Urinary bladder (tissue), 4 donors: ENCODE data around the gene PHF23. TPM values are rescaled to one million over a fixed set of nuclear protein-coding genes. Genes with fewer than 3 reads are reported as not detected.

ENCODE experiments used
- DNase-seq: peaks from one replicate; pipeline ENCODE4 v3.0.0-alpha.2; 2015; ENCODE audit errors: extremely low spot score
- H3K27ac ChIP-seq: one replicate; pipeline ENCODE4 v1.5.1; 2013; ENCODE audit warnings: low read depth, mild to moderate bottlenecking, moderate library complexity
- H3K36me3 ChIP-seq: one replicate; pipeline ENCODE4 v1.6.1; 2013; ENCODE audit warnings: mild to moderate bottlenecking, moderate library complexity; ENCODE audit not compliant: insufficient read depth
- H3K4me1 ChIP-seq: one replicate; pipeline ENCODE4 v1.6.1; 2013; ENCODE audit warnings: mild to moderate bottlenecking, moderate library complexity; ENCODE audit not compliant: insufficient read depth
- H3K4me3 ChIP-seq: one replicate; pipeline ENCODE4 v1.5.1; 2013; ENCODE audit warnings: low read depth, low read length
- WGBS: extraction: QIAGEN DNeasy Blood & Tissue Kit; methylation state at CpG from one replicate; pipeline ENCODE4 v1.1.7; 2013; 5-methylcytosine and 5-hydroxymethylcytosine counted together
- polyA plus RNA-seq: library from polyadenylated mRNA; stranded (reverse); fragments of 200-250 nt; gene quantifications from one replicate; pipeline ENCODE4 v1.2.3, GENCODE V29; 2013
- total RNA-seq: library from RNA; depleted of rRNA; stranded (reverse); fragments of >200 nt; gene quantifications from one replicate; pipeline ENCODE4 v1.2.3, GENCODE V29; 2014
- donor health status: healthy with polysubstance abuse.
- donor health status: healthy.

Gene PHF23
- total RNA-seq (18.8 TPM), polyA plus RNA-seq (39.0 TPM)

DNA sequence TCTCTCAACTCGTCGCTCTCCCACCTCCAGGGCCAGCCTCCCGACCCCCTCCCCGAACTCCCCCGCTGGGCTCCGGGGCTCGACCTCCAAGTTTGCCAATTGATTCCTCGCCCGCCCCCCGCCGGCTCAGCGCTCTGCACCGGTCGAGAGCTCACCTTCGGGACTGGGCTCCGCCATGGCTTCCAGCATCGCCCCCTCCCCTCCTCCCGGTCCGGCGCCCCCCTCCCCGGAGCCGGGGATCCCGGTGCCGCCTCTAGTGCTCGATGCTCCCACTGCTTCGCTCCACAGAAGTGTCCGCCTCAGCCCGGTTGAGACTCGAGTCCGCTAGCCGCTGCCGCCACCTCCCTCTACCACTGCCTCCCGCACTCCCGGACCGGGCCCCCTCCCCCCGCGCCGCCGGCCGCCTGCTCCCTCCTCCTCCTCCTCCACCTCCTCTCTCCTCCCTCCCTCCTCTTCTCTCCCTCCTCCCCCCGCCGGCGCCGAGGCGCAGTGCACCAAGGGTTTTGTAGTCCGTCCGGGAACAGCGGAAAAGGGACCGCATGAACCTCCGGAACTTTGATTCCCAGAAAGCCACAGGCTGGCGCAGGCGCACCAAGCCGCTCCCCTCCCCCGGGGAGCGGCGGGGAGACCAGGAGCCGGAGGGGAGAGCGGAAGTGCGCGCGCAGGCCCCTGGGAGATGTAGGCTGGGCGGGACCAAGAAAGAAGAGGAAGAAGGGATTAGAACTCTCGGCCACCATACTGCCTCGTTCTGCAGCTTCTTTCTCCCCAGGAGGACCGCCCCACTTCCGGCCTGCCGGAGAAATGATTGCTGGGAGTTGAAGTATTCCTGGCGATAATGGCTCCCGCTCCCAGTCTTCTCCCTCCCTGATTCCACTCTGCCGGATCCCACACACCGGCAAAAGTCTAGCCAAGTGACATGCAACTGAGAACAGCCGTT, at the start of gene PHF23:
Gene PHF23 (minus strand): TSS at position 367 of the 937 bp plus-strand sequence. CDS start 178 bp downstream, at position 189.
- DNase-seq: peak; percentile 99
- H3K4me1 ChIP-seq: no peaks in the 10 kb centered on the region
- 1% methylated on average over 72 of the region's 72 CpGs for WGBS
- H3K27ac ChIP-seq: peak within 1 kb of the TSS; percentile 97
- H3K4me3 ChIP-seq: peak within 1 kb of the TSS; percentile 92
- no peaks in the 10 kb centered on the region for H3K36me3 ChIP-seq

- H3K4me3 ChIP-seq: no peak overlapping the region
- no peak overlapping the region for H3K27ac ChIP-seq
- H3K4me1 ChIP-seq: no peaks in the 10 kb centered on the region
- no peak for DNase-seq
- WGBS: 84% methylated on average over 12 of the region's 12 CpGs
- H3K36me3 ChIP-seq: no peaks in the 10 kb centered on the region
These were observed 46.4 kb upstream of the PHF23 start for GRCh38 chr17:7285679-7286078.

DNA sequence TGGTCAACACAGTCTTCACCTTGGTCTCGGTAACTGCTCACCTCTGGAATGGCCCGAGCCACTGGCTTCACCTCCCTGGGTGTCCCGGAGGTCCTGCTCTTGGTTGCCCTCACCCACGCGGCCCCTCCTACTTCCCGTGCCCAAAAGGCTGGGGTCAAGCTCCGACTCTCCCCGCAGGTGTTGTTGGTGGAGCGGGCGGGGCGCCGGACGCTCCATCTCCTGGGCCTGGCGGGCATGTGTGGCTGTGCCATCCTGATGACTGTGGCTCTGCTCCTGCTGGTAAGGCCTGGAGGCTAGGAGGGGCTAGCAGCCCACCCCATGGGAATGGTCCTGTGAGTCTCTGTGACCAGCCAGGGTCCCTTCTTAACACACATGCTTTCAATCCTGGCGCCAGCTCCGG, 45.7 kb upstream of the PHF23 start:
- Histone ChIP-seq H3K4me3 (no peak overlapping the region), H3K36me3 (no peaks in the 10 kb centered on the region), H3K4me1 (no peaks in the 10 kb centered on the region), H3K27ac (no peak overlapping the region)
- 94% methylated on average over 16 of the region's 16 CpGs for WGBS
- DNase-seq: no peak

DNA sequence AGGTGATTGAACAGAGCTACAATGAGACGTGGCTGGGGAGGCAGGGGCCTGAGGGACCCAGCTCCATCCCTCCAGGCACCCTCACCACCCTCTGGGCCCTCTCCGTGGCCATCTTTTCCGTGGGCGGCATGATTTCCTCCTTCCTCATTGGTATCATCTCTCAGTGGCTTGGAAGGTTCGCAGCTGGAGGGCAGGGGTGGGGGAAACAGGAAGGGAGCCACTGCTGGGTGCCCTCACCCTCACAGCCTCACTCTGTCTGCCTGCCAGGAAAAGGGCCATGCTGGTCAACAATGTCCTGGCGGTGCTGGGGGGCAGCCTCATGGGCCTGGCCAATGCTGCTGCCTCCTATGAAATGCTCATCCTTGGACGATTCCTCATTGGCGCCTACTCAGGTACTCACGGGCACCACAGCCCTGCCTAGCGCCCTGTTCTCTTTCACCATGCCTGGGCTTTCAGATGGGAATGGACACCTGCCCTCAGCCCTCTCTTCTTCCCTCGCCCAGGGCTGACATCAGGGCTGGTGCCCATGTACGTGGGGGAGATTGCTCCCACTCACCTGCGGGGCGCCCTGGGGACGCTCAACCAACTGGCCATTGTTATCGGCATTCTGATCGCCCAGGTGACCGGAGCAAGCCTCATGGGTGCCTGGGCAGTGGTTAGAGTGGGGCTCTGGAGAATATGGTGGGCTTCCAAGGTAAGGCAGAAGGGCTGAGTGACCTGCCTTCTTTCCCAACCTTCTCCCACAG, 44.4 kb upstream of the PHF23 start:
- DNase-seq: no peak
- no peak overlapping the region for H3K27ac ChIP-seq
- H3K36me3 ChIP-seq: no peaks in the 10 kb centered on the region
- WGBS: 79% methylated on average over 18 of the region's 18 CpGs
- no peaks in the 10 kb centered on the region for H3K4me1 ChIP-seq
- no peak overlapping the region for H3K4me3 ChIP-seq

DNA sequence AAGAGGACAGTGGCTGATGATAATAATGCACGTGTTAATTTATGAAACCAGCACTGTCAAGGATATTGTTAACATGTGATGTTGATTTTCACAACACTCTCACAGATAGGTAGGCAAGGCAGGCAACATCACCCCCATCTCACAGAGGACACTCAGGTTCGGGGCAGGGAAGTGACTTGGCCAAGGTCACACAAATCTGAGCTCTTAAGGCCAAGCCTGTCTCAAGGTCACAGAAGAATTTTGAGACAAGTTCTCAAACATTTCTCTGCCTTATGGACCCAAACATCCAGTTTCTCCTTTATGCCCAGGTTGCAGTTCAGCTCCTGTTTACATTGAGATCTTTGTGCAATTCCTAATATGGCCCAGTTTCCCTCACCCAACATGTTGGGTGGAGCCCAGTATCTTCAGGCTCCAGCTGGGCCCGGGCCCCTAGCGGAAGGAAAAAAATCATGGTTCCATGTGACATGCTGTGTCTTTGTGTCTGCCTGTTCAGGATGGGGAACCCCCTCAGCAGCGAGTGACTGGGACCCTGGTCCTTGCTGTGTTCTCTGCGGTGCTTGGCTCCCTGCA, 43.6 kb upstream of the PHF23 start:
- no peak overlapping the region for H3K27ac ChIP-seq
- no peak for DNase-seq
- H3K36me3 ChIP-seq: no peaks in the 10 kb centered on the region
- WGBS: 38% methylated on average over 6 of the region's 6 CpGs
- no peak overlapping the region for H3K4me3 ChIP-seq
- H3K4me1 ChIP-seq: no peaks in the 10 kb centered on the region

DNA sequence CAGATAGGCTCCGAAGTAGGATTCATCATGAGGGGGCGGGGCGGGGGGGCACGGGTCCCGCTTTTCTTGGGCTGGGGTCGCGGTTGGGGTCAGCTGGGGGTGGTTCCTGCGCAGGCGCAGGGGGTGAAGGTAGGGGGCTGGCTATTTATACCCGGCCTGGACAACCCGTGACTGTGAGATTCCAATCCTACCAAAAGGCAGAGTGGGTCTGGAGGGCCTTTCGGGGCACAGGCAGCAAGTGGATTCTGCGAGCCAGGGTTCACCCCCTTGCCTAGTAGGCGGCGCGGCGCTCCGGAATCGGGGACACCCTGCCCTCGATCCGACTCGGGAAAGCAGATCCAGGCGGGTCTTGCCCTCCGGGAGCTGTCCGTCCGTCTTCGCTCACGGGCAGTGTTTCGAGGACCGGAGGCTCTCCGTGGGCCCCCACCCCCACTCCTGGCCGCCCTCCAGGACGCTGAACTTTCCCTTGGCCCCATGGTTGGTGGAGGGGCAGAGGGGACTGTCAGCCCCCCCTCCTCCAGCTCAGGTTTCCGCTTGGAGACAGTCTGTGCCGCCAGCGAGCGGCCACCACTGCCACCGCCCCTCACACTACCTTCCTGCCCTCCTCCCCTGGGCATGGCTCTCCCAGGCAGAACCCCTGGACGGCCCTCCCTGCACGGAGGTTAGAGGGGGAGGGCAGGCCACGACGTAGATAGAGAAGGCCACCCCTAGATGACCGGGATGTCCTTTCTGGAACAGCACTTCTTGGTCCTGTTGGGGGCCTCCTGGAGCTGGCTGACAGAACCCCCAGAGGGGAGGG, 42.9 kb upstream of the PHF23 start:
- H3K27ac ChIP-seq: no peak overlapping the region
- peak overlapping the region; percentile 45 for H3K4me3 ChIP-seq
- H3K4me1 ChIP-seq: no peaks in the 10 kb centered on the region
- DNase-seq: no peak
- no peaks in the 10 kb centered on the region for H3K36me3 ChIP-seq
- 2% methylated on average over 43 of the region's 43 CpGs for WGBS

- WGBS: under 1% methylated on average over 71 of the region's 71 CpGs
These were observed 42.1 kb upstream of the PHF23 start, which contains the start of gene SLC2A4 for GRCh38 chr17:7281074-7281952. Gene SLC2A4 (plus strand): TSS chr17:7281718. CDS start chr17:7281935, 217 bp downstream.

DNA sequence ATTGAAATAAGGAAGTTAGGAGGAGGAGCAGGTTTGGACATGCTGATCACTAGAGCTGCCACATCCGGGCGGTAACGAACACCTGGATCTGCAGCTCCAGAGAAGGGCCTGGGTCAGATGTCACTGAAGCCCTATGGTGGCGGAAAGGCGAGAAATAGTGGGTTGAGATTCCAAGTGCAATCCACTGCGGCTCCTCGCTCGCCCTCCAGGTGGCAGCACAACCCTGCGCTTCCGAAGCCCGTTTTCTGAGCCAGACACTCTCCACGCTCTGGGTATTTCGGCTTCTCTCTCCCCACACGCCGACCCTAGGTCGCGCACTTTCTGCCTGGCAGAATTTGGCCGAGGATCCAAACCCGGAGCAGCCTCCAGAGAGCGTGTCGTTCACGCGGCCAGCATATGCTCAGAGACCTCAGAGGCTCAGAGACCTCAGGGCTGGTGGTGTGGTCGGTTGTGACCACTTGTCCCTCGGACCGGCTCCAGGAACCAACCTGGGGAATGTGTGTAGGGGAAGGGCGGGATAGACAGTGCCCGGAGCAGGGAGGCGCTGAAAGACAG, 41.3 kb upstream of the PHF23 start:
- peak overlapping the region; percentile 29 for H3K4me3 ChIP-seq
- peak overlapping the region; percentile 62 for H3K27ac ChIP-seq
- WGBS: under 1% methylated on average over 29 of the region's 29 CpGs
- peak; percentile 71 for DNase-seq
- no peaks in the 10 kb centered on the region for H3K36me3 ChIP-seq
- no peaks in the 10 kb centered on the region for H3K4me1 ChIP-seq

More at GRCh38 chr17:7281074-7281952, 42.1 kb upstream of the PHF23 start, which contains the start of gene SLC2A4:
- peak within 1 kb of the TSS; percentile 45 for H3K4me3 ChIP-seq
- no peaks in the 10 kb centered on the region for H3K4me1 ChIP-seq
- peak within 1 kb of the TSS; percentile 62 for H3K27ac ChIP-seq
- peak; percentile 79 for DNase-seq
- no peaks in the 10 kb centered on the region for H3K36me3 ChIP-seq

- Histone ChIP-seq H3K27ac (no peak overlapping the region), H3K4me1 (no peaks in the 10 kb centered on the region), H3K36me3 (no peaks in the 10 kb centered on the region), H3K4me3 (no peak overlapping the region)
- no peak for DNase-seq
- 81% methylated on average over 8 of the region's 8 CpGs for WGBS
These were observed 40.2 kb upstream of the PHF23 start for GRCh38 chr17:7279448-7279847.

- H3K27ac ChIP-seq: no peak overlapping the region
- WGBS: 35% methylated on average over 1 of the region's 1 CpG
- H3K4me3 ChIP-seq: no peak overlapping the region
- DNase-seq: no peak
- no peaks in the 10 kb centered on the region for H3K4me1 ChIP-seq
- H3K36me3 ChIP-seq: no peaks in the 10 kb centered on the region
These were observed 27.5 kb upstream of the PHF23 start for GRCh38 chr17:7266784-7267183.

DNA sequence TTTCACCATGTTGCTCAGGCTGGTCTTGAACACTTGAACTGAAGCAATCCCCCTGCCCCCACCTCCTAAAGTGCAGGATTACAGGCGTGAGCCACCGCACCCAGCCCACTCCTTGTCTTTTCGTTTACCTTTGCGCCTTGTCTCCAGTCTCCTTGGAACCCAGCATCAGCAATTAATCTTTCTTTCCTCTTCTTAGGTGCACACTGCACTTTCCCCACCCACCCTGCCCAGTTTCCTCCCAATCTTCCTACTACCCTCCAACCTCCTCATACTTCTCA, 24.5 kb upstream of the PHF23 start:
- H3K27ac ChIP-seq: no peak overlapping the region
- no peaks in the 10 kb centered on the region for H3K36me3 ChIP-seq
- no peak for DNase-seq
- no peaks in the 10 kb centered on the region for H3K4me1 ChIP-seq
- 47% methylated on average over 4 of the region's 4 CpGs for WGBS
- no peak overlapping the region for H3K4me3 ChIP-seq
